HEK293 (cell line): ENCODE results near the gene NR1H3.

Source experiments
- CTCF ChIA-PET: fragments of 350-600 bp; formaldehyde crosslinking; extraction: SDS; loops from one replicate; lab custom pipeline; 2021; ENCODE audit warnings: antibody characterized with exemption; lab: Yijun Ruan, JAX
- POLR2A ChIA-PET: fragments of 300-600 bp; formaldehyde crosslinking; extraction: SDS; loops from one replicate; lab custom pipeline; 2020; ENCODE audit warnings: antibody characterized with exemption, inconsistent platforms; lab: Yijun Ruan, JAX
- H3K27ac ChIP-seq: fragments of 200-500 bp; sonication (Bioruptor generic); 2 replicates; pipeline ENCODE4 v1.5.1; 2014; ENCODE audit warnings: low read depth, low read length, control low read depth, inconsistent platforms; ENCODE audit errors: extremely low read depth
- H3K36me3 ChIP-seq, 2 experiments: fragments of 200-500 bp in 1 of 2; sonication (Bioruptor generic) in 1 of 2; 1 replicate in 1 of 2; 2 replicates in 1 of 2; pipeline ENCODE4 v1.5.1; 2014 to 2017; ENCODE audit warnings: inconsistent platforms in 2 of 2, low read length in 2 of 2; ENCODE audit not compliant: control insufficient read depth in 2 of 2, insufficient read depth in 1 of 2
- H3K4me1 ChIP-seq: fragments of 200-500 bp; sonication (Bioruptor generic); 2 replicates; pipeline ENCODE4 v1.5.1; 2014; ENCODE audit warnings: mild to moderate bottlenecking, low read length, inconsistent platforms; ENCODE audit not compliant: control insufficient read depth, insufficient read depth
- H3K4me3 ChIP-seq: 2 replicates; pipeline ENCODE4 v1.5.1; 2011; ENCODE audit warnings: low read depth, mild to moderate bottlenecking, control low read depth, low read length, moderate library complexity
- H3K9me3 ChIP-seq: fragments of 200-500 bp; sonication (Bioruptor generic); 2 replicates; pipeline ENCODE4 v1.5.1; 2014; ENCODE audit warnings: low read depth, low read length, inconsistent platforms; ENCODE audit not compliant: control insufficient read depth, insufficient read depth
- BCL6B ChIP-seq: fragments of 450-650 bp; formaldehyde crosslinking; IDR thresholded peaks from 2 replicates; pipeline ENCODE4 v1.5.1; 2017; ENCODE audit warnings: missing biosample characterization, missing genetic modification characterization
- GLI4 ChIP-seq: fragments of 450-650 bp; formaldehyde crosslinking; IDR thresholded peaks from 2 replicates; pipeline ENCODE4 v1.5.1; 2016; ENCODE audit warnings: missing biosample characterization, missing genetic modification characterization
- GLIS1 ChIP-seq: fragments of 450-650 bp; formaldehyde crosslinking; IDR thresholded peaks from 2 replicates; pipeline ENCODE4 v1.5.1; 2016; ENCODE audit warnings: missing biosample characterization, missing genetic modification characterization
- GLIS2 ChIP-seq: fragments of 450-650 bp; formaldehyde crosslinking; IDR thresholded peaks from 2 replicates; pipeline ENCODE4 v1.5.1; 2016; ENCODE audit warnings: missing biosample characterization, missing genetic modification characterization
- IKZF3 ChIP-seq: fragments of 450-650 bp; IDR thresholded peaks from 2 replicates; pipeline ENCODE4 v1.5.0; 2018; ENCODE audit warnings: missing biosample characterization, mild to moderate bottlenecking, missing genetic modification characterization, moderate library complexity
- KLF1 ChIP-seq: fragments of 450-650 bp; formaldehyde crosslinking; IDR thresholded peaks from 2 replicates; pipeline ENCODE4 v1.5.1; 2016; ENCODE audit warnings: missing biosample characterization, missing genetic modification characterization
- SP3 ChIP-seq: fragments of 450-650 bp; formaldehyde crosslinking; IDR thresholded peaks from 2 replicates; pipeline ENCODE4 v1.5.1; 2016; ENCODE audit warnings: missing biosample characterization, missing genetic modification characterization
- TRIM28 ChIP-seq: IDR thresholded peaks from 2 replicates; pipeline ENCODE4 v1.6.1; 2011; ENCODE audit warnings: low read length, control low read depth, borderline replicate concordance
- ZBTB48 ChIP-seq: fragments of 450-650 bp; formaldehyde crosslinking; IDR thresholded peaks from 2 replicates; pipeline ENCODE4 v1.5.1; 2016; ENCODE audit warnings: missing biosample characterization, missing genetic modification characterization
- ZFHX2 ChIP-seq: fragments of 450-650 bp; formaldehyde crosslinking; conservative IDR thresholded peaks from 2 replicates; pipeline ENCODE4 v1.5.1; 2016; ENCODE audit warnings: missing biosample characterization, missing genetic modification characterization
- ZNF121 ChIP-seq: fragments of 450-650 bp; formaldehyde crosslinking; IDR thresholded peaks from 2 replicates; pipeline ENCODE4 v1.5.1; 2016; ENCODE audit warnings: missing biosample characterization, missing genetic modification characterization
- ZNF138 ChIP-seq: fragments of 450-650 bp; formaldehyde crosslinking; IDR thresholded peaks from 2 replicates; pipeline ENCODE4 v1.5.1; 2016; ENCODE audit warnings: missing biosample characterization, missing genetic modification characterization, borderline replicate concordance
- ZNF155 ChIP-seq: fragments of 450-650 bp; formaldehyde crosslinking; IDR thresholded peaks from 2 replicates; pipeline ENCODE4 v1.5.1; 2016; ENCODE audit warnings: missing biosample characterization, missing genetic modification characterization
- ZNF169 ChIP-seq: fragments of 450-650 bp; formaldehyde crosslinking; IDR thresholded peaks from 2 replicates; pipeline ENCODE4 v1.5.1; 2016; ENCODE audit warnings: missing biosample characterization, missing genetic modification characterization
- ZNF202 ChIP-seq: fragments of 450-650 bp; formaldehyde crosslinking; IDR thresholded peaks from 2 replicates; pipeline ENCODE4 v1.5.1; 2016; ENCODE audit warnings: missing biosample characterization, missing genetic modification characterization, borderline replicate concordance
- ZNF211 ChIP-seq: fragments of 450-650 bp; formaldehyde crosslinking; IDR thresholded peaks from 2 replicates; pipeline ENCODE4 v1.5.1; 2016; ENCODE audit warnings: low read depth, missing biosample characterization, missing genetic modification characterization
- ZNF223 ChIP-seq: fragments of 450-650 bp; formaldehyde crosslinking; IDR thresholded peaks from 2 replicates; pipeline ENCODE4 v1.5.1; 2016; ENCODE audit warnings: missing biosample characterization, missing genetic modification characterization
- ZNF350 ChIP-seq: fragments of 450-650 bp; formaldehyde crosslinking; IDR thresholded peaks from 2 replicates; pipeline ENCODE4 v1.5.0; 2017; ENCODE audit warnings: missing biosample characterization, mild to moderate bottlenecking, missing genetic modification characterization
- ZNF37A ChIP-seq: fragments of 450-650 bp; IDR thresholded peaks from 2 replicates; pipeline ENCODE4 v1.5.1; 2018; ENCODE audit warnings: missing biosample characterization, missing genetic modification characterization
- ZNF530 ChIP-seq: fragments of 450-650 bp; formaldehyde crosslinking; IDR thresholded peaks from 2 replicates; pipeline ENCODE4 v1.5.1; 2016; ENCODE audit warnings: low read depth, missing biosample characterization, missing genetic modification characterization
- ZNF560 ChIP-seq: fragments of 450-650 bp; formaldehyde crosslinking; IDR thresholded peaks from 2 replicates; pipeline ENCODE4 v1.5.1; 2017; ENCODE audit warnings: missing biosample characterization, missing genetic modification characterization, borderline replicate concordance
- ZNF571 ChIP-seq: fragments of 450-650 bp; formaldehyde crosslinking; IDR thresholded peaks from 2 replicates; pipeline ENCODE4 v1.5.0; 2017; ENCODE audit warnings: missing biosample characterization, missing genetic modification characterization
- ZNF621 ChIP-seq: fragments of 450-650 bp; formaldehyde crosslinking; IDR thresholded peaks from 2 replicates; pipeline ENCODE4 v1.5.1; 2017; ENCODE audit warnings: missing biosample characterization, missing genetic modification characterization
- ZNF629 ChIP-seq: fragments of 450-650 bp; formaldehyde crosslinking; IDR thresholded peaks from 2 replicates; pipeline ENCODE4 v1.5.1; 2017; ENCODE audit warnings: missing biosample characterization, missing genetic modification characterization
- ZNF654 ChIP-seq: fragments of 450-650 bp; formaldehyde crosslinking; IDR thresholded peaks from 2 replicates; pipeline ENCODE4 v1.5.1; 2016; ENCODE audit warnings: low read depth, missing biosample characterization, missing genetic modification characterization
- ZNF664 ChIP-seq: fragments of 450-650 bp; formaldehyde crosslinking; IDR thresholded peaks from 2 replicates; pipeline ENCODE4 v1.5.1; 2016; ENCODE audit warnings: missing biosample characterization, missing genetic modification characterization
- ZNF677 ChIP-seq: fragments of 450-650 bp; IDR thresholded peaks from 2 replicates; pipeline ENCODE4 v1.5.0; 2018; ENCODE audit warnings: missing biosample characterization, mild to moderate bottlenecking, missing genetic modification characterization, moderate library complexity
- ZNF777 ChIP-seq: fragments of 450-650 bp; formaldehyde crosslinking; IDR thresholded peaks from 2 replicates; pipeline ENCODE4 v1.5.1; 2017; ENCODE audit warnings: missing biosample characterization, missing genetic modification characterization, borderline replicate concordance
- ZNF792 ChIP-seq: fragments of 450-650 bp; formaldehyde crosslinking; IDR thresholded peaks from 2 replicates; pipeline ENCODE4 v1.5.1; 2016; ENCODE audit warnings: missing biosample characterization, missing genetic modification characterization
- ZNF843 ChIP-seq: fragments of 450-650 bp; formaldehyde crosslinking; IDR thresholded peaks from 2 replicates; pipeline ENCODE4 v1.5.1; 2016; ENCODE audit warnings: missing biosample characterization, missing genetic modification characterization
- ZXDB ChIP-seq: fragments of 450-650 bp; formaldehyde crosslinking; IDR thresholded peaks from 2 replicates; pipeline ENCODE4 v1.5.1; 2016; ENCODE audit warnings: missing biosample characterization, missing genetic modification characterization
- TF ChIP-seq, protein P1 (sequence below): fragments of 450-650 bp; formaldehyde crosslinking; IDR thresholded peaks from 2 replicates; pipeline ENCODE4 v1.5.1; 2016; ENCODE audit warnings: missing biosample characterization, missing genetic modification characterization

The NR1H3 gene

DNA sequence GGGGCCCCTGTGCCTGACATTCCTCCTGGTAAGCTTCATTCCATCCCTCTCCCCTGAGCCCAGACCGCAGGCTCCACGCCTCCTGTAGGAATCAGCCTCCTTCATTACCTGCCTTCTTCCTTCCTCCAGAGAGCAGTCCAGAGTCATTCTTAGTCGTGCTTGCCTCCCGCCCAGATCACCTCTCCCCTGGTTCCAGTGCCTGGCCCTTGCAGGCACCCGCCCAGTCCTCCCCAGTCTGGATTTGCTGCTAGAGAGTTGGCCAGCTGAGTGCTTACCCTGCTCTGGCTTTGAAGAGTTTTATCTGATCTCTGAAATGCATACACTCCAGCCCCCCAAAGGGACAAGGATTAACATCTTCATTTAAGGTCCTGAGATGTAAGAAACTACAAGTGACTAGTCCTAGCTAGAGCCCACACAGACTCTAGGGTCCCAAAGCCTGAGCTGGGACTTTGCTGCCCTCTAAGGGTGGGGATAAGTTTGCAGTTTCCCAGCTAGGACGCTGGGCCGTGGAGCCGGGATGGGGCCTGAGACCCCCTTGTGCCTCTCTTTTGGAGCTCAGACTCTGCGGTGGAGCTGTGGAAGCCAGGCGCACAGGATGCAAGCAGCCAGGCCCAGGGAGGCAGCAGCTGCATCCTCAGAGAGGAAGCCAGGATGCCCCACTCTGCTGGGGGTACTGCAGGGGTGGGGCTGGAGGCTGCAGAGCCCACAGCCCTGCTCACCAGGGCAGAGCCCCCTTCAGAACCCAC lies 1.6 kb downstream of the NR1H3 start:
- ChIA-PET CTCF (interaction anchor here (0.5 to 4.7 kb wide), 42 partner anchors 8 to 358 kb away, joined by 3 to 40 read pairs (median 4); partner anchors contain the start of genes ACP2, ARFGAP2 and DDB2), POLR2A (interaction anchor here (0.8 to 2.4 kb wide), 7 partner anchors 11 to 96 kb away, joined by 3 to 12 read pairs (median 3); partner anchors contain the start of gene ACP2)
- no peaks in the 10 kb centered on the region for H3K9me3 ChIP-seq
- H3K4me1 ChIP-seq = 0 out of 2 replicates have a peak, but pooled peaks cover 4% of the 10 kb centered on the region
- peaks cover 0 to 6% of the 10 kb centered on the region in 2 experiments; a peak in 1 of 3 replicates for H3K36me3 ChIP-seq
- TF ChIP-seq GLIS2 = peak; percentile 77
- TF ChIP-seq ZNF654 = peak; percentile 21; the same call in 1 of the 2 replicates
- peak; percentile 70 for TF ChIP-seq GLIS1 (tag by site-specific recombination)
- TF ChIP-seq ZNF530 = no peak
- H3K4me3 ChIP-seq = no peak overlapping the region
- H3K27ac ChIP-seq = no peak overlapping the region

- Histone ChIP-seq H3K4me3 (no peak overlapping the region), H3K36me3 (peaks cover 0 to 6% of the 10 kb centered on the region in 2 experiments; a peak in 1 of 3 replicates), H3K9me3 (no peaks in the 10 kb centered on the region), H3K4me1 (0 out of 2 replicates have a peak, but pooled peaks cover 4% of the 10 kb centered on the region), H3K27ac (no peak overlapping the region)
- ChIA-PET CTCF (interaction anchor here (0.8 to 4.7 kb wide), 17 partner anchors 7 to 194 kb away, joined by 3 to 40 read pairs (median 6); partner anchors contain the start of genes ACP2, ARFGAP2 and DDB2), POLR2A (interaction anchor here (0.5 to 2.4 kb wide), 5 partner anchors 12 to 611 kb away, joined by 3 to 12 read pairs (median 4); partner anchors contain the start of gene ACP2)
- TF ChIP-seq ZNF654 (no peak), BCL6B (tag by site-specific recombination) (no peak), ZFHX2 (tag by site-specific recombination) (no peak), ZXDB (no peak), ZNF37A (tag by site-specific recombination) (no peak), ZNF792 (tag by site-specific recombination) (no peak), ZNF202 (tag by site-specific recombination) (no peak), SP3 (no peak), ZNF843 (tag by site-specific recombination) (no peak), ZNF155 (tag by site-specific recombination) (no peak), GLIS2 (no peak), ZNF629 (no peak), ZNF621 (tag by site-specific recombination) (no peak), ZNF211 (tag by site-specific recombination) (no peak), ZNF777 (tag by site-specific recombination) (no peak), ZNF560 (no peak), GLI4 (no peak), ZNF223 (tag by site-specific recombination) (no peak), TRIM28 (no peak), ZNF664 (no peak)
These were observed 2.6 kb downstream of the NR1H3 start for GRCh38 chr11:47260366-47260765.

GRCh38 chr11:47261291-47261800 lies 3.5 kb downstream of the NR1H3 start:
- H3K9me3 ChIP-seq = no peaks in the 10 kb centered on the region
- H3K27ac ChIP-seq = no peak overlapping the region
- ChIA-PET CTCF (interaction anchor here (0.5 to 4.7 kb wide), 3 partner anchors 13 to 142 kb away, joined by 3 to 40 read pairs (median 3); partner anchors contain the start of gene ACP2), POLR2A (interaction anchor here (1.8 kb wide), 1 partner anchor 13 kb away, joined by 5 read pairs; the partner anchor contains the start of gene ACP2)
- 0 out of 2 replicates have a peak, but pooled peaks cover 4% of the 10 kb centered on the region for H3K4me1 ChIP-seq
- H3K36me3 ChIP-seq = peaks cover 0 to 6% of the 10 kb centered on the region in 2 experiments; a peak in 1 of 3 replicates
- H3K4me3 ChIP-seq = no peak overlapping the region
- TF ChIP-seq ZNF138 (tag by site-specific recombination) (no peak), IKZF3 (tag by site-specific recombination) (no peak), ZNF223 (tag by site-specific recombination) (no peak), ZNF571 (tag by site-specific recombination) (no peak), ZNF350 (tag by site-specific recombination) (no peak), ZBTB48 (tag by site-specific recombination) (no peak), ZNF121 (tag by site-specific recombination) (no peak), ZFHX2 (tag by site-specific recombination) (no peak), KLF1 (no peak), ZNF169 (tag by site-specific recombination) (no peak), ZNF677 (no peak)
- TF ChIP-seq, protein P1, sequence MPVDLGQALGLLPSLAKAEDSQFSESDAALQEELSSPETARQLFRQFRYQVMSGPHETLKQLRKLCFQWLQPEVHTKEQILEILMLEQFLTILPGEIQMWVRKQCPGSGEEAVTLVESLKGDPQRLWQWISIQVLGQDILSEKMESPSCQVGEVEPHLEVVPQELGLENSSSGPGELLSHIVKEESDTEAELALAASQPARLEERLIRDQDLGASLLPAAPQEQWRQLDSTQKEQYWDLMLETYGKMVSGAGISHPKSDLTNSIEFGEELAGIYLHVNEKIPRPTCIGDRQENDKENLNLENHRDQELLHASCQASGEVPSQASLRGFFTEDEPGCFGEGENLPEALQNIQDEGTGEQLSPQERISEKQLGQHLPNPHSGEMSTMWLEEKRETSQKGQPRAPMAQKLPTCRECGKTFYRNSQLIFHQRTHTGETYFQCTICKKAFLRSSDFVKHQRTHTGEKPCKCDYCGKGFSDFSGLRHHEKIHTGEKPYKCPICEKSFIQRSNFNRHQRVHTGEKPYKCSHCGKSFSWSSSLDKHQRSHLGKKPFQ (tag by site-specific recombination) = no peak
